Stimulated activated CD4-positive, alpha-beta T cell treated with anti-CD3 and anti-CD28 coated beads, Interleukin-1b, Interleukin-23, amount 100 ng/mL, for 24 hours (primary cell): ENCODE results near the gene CCR5AS.
A peak's percentile ranks its signal among the peaks of the same experiment; 100 is the strongest.

Experiments used
- DNase-seq, 4 experiments: peaks; one replicate each; pipeline ENCODE4 v3.0.0-alpha.2; 2020; ENCODE audit warnings: low read depth in 4 of 4, low spot score in 1 of 4

Gene CCR5AS

DNA sequence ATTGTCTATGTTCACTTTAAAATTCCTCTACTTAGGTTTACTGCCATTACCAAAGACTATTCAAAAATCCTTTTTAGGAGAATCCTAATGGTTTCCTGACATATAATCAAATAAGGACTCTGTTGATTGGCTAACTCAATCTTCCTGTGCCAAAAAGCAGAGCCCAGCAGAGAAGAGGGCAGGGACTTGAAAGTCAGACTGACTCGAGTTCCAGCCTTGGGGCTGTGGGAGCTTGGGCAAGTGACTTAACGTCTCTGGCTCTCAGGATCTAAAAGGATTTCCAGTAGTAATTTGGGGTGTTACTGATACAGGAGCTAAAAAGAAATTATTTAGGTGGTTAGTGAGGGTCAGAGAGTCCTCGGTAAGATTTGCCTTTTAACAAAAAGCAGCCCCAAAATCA, 25.2 kb downstream of the CCR5AS start:
- DNase-seq, result no peak

DNA sequence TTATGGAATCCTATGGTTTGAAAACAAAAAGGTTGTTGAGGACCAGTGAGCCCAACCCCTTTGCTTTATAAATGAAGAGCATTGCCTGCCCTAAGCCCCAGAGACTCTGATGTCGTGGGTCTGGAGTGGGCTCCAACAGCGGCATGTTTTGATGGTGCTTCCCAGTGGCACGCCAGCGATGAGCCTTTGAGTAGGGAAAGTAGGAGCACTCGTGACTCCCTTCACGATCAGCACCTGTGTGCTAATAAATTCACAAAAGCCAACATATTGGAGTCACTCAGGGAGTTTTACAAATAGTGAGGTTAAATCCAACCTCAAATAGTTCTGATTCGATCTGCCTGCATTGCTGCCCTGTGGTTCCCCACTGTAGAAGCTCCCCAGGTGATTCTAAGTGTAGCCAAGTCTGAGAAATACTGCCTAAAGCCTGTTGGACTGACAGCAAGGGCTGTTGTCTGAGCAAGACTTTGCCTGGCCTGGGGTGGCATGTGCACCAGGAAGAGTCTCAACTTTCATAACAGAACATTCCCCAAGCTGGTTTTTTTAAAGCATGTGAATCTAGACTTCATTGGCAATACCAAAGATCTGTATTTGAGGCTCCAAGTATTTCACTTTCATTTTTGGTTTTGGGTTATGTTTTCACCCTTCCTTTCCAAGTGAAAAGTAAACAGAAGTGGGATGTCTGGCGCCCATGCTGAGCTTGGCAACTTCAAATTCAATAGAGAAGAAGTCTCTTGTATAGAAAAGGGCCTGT, 26.2 kb downstream of the CCR5AS start:
- DNase-seq, result no peak

DNA sequence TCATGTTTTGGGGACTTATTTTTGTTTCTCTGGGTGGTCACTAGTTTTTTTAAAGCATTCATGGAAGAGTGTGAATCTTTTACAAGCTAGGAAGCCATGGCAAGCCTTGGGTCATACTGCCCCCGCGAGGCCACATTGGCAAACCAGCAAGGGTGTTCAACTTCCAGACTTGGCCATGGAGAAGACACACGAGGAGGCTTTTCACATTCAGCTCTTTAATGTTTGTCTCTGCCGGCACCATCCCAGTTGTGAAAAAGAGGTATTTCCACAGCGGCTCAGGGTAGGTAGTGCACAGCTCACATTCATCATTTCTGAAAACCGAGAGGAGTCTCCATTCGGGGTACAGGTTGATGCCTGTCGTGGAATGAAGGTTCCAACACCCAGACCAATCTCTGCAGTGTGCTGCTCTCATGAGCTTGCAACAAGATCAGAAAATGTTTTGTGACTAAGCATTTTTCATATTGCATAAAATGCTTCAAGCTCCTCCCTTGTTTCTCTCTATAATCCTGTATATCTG, 28.4 kb downstream of the CCR5AS start:
- peak; percentile 31 to 60 (median 44) for DNase-seq

DNA sequence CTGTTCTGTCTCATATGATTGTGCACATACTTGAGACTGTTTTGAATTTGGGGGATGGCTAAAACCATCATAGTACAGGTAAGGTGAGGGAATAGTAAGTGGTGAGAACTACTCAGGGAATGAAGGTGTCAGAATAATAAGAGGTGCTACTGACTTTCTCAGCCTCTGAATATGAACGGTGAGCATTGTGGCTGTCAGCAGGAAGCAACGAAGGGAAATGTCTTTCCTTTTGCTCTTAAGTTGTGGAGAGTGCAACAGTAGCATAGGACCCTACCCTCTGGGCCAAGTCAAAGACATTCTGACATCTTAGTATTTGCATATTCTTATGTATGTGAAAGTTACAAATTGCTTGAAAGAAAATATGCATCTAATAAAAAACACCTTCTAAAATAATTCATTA, 31.1 kb downstream of the CCR5AS start:
- DNase-seq, result no peak

DNA sequence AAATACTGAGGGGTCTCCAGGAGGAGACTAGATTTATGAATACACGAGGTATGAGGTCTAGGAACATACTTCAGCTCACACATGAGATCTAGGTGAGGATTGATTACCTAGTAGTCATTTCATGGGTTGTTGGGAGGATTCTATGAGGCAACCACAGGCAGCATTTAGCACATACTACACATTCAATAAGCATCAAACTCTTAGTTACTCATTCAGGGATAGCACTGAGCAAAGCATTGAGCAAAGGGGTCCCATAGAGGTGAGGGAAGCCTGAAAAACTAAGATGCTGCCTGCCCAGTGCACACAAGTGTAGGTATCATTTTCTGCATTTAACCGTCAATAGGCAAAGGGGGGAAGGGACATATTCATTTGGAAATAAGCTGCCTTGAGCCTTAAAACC, 31.6 kb downstream of the CCR5AS start:
- DNase-seq, result no peak

DNA sequence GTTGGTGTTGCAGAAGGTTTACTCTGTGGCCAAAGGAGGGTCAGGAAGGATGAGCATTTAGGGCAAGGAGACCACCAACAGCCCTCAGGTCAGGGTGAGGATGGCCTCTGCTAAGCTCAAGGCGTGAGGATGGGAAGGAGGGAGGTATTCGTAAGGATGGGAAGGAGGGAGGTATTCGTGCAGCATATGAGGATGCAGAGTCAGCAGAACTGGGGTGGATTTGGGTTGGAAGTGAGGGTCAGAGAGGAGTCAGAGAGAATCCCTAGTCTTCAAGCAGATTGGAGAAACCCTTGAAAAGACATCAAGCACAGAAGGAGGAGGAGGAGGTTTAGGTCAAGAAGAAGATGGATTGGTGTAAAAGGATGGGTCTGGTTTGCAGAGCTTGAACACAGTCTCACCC, 32.1 kb downstream of the CCR5AS start:
- no peak for DNase-seq

DNA sequence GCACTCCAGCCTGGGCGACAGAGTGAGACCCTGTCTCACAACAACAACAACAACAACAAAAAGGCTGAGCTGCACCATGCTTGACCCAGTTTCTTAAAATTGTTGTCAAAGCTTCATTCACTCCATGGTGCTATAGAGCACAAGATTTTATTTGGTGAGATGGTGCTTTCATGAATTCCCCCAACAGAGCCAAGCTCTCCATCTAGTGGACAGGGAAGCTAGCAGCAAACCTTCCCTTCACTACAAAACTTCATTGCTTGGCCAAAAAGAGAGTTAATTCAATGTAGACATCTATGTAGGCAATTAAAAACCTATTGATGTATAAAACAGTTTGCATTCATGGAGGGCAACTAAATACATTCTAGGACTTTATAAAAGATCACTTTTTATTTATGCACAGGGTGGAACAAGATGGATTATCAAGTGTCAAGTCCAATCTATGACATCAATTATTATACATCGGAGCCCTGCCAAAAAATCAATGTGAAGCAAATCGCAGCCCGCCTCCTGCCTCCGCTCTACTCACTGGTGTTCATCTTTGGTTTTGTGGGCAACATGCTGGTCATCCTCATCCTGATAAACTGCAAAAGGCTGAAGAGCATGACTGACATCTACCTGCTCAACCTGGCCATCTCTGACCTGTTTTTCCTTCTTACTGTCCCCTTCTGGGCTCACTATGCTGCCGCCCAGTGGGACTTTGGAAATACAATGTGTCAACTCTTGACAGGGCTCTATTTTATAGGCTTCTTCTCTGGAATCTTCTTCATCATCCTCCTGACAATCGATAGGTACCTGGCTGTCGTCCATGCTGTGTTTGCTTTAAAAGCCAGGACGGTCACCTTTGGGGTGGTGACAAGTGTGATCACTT, 34.1 kb downstream of the CCR5AS start:
- no peak for DNase-seq

DNA sequence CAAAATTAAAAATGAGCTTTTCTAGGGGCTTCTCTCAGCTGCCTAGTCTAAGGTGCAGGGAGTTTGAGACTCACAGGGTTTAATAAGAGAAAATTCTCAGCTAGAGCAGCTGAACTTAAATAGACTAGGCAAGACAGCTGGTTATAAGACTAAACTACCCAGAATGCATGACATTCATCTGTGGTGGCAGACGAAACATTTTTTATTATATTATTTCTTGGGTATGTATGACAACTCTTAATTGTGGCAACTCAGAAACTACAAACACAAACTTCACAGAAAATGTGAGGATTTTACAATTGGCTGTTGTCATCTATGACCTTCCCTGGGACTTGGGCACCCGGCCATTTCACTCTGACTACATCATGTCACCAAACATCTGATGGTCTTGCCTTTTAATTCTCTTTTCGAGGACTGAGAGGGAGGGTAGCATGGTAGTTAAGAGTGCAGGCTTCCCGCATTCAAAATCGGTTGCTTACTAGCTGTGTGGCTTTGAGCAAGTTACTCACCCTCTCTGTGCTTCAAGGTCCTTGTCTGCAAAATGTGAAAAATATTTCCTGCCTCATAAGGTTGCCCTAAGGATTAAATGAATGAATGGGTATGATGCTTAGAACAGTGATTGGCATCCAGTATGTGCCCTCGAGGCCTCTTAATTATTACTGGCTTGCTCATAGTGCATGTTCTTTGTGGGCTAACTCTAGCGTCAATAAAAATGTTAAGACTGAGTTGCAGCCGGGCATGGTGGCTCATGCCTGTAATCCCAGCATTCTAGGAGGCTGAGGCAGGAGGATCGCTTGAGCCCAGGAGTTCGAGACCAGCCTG, 35.1 kb downstream of the CCR5AS start:
- DNase-seq, result no peak

DNA sequence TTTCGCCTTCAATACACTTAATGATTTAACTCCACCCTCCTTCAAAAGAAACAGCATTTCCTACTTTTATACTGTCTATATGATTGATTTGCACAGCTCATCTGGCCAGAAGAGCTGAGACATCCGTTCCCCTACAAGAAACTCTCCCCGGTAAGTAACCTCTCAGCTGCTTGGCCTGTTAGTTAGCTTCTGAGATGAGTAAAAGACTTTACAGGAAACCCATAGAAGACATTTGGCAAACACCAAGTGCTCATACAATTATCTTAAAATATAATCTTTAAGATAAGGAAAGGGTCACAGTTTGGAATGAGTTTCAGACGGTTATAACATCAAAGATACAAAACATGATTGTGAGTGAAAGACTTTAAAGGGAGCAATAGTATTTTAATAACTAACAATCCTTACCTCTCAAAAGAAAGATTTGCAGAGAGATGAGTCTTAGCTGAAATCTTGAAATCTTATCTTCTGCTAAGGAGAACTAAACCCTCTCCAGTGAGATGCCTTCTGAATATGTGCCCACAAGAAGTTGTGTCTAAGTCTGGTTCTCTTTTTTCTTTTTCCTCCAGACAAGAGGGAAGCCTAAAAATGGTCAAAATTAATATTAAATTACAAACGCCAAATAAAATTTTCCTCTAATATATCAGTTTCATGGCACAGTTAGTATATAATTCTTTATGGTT, 35.9 kb downstream of the CCR5AS start, which contains the start of gene CCR5:
Gene CCR5, plus strand, starts transcription at position 108 of the 680 bp plus-strand sequence. CDS start 1,957 bp downstream, outside the sequence.
- DNase-seq, result no peak

DNA sequence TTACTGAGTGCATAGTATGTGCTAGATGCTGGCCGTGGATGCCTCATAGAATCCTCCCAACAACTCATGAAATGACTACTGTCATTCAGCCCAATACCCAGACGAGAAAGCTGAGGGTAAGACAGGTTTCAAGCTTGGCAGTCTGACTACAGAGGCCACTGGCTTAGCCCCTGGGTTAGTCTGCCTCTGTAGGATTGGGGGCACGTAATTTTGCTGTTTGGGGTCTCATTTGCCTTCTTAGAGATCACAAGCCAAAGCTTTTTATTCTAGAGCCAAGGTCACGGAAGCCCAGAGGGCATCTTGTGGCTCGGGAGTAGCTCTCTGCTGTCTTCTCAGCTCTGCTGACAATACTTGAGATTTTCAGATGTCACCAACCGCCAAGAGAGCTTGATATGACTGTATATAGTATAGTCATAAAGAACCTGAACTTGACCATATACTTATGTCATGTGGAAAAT, 37.2 kb downstream of the CCR5AS start:
- peak in 1 of 4 experiments; percentile 25 for DNase-seq

DNA sequence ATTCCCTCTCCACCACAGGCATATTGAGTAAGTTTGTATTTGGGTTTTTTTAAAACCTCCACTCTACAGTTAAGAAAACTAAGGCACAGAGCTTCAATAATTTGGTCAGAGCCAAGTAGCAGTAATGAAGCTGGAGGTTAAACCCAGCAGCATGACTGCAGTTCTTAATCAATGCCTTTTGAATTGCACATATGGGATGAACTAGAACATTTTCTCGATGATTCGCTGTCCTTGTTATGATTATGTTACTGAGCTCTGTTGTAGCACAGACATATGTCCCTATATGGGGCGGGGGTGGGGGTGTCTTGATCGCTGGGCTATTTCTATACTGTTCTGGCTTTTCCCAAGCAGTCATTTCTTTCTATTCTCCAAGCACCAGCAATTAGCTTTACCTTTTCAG, 37.7 kb downstream of the CCR5AS start:
- no peak for DNase-seq

DNA sequence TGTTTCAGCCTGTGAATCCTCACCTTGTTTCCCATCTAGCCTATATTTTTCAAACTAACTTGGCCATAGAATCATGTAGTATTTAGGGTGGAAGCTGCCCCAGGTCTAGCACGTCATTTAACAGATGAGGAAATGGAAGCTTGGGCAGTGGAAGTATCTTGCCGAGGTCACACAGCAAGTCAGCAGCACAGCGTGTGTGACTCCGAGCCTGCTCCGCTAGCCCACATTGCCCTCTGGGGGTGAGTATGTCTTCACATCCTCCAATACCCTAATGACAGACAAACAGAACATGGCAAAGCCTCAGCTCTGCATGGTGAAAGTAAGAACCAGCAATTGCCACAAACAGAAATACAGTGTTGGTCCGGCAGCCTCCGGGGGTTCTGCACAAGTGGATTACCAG, 38.3 kb downstream of the CCR5AS start:
- peak in 1 of 4 experiments; percentile 37 for DNase-seq

DNA sequence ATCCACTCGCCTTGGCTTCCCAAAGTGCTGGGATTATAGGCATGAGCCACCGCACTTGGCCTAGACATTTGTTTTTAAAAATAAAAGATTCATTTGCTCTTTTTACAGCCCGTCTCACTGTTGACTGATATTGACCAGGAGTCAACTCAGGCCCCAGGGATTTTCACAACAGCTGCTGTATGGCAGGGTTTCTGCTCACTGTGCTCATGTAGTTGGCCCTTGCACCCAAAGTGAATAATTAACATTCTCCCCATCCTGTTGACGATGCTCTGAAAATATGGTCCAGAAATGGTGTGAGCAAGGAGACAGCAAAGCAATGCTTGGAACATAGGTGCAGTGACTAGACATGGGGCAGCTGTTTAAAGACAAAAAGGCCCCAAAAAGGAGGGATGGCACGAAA, 39.1 kb downstream of the CCR5AS start:
- no peak for DNase-seq

DNA sequence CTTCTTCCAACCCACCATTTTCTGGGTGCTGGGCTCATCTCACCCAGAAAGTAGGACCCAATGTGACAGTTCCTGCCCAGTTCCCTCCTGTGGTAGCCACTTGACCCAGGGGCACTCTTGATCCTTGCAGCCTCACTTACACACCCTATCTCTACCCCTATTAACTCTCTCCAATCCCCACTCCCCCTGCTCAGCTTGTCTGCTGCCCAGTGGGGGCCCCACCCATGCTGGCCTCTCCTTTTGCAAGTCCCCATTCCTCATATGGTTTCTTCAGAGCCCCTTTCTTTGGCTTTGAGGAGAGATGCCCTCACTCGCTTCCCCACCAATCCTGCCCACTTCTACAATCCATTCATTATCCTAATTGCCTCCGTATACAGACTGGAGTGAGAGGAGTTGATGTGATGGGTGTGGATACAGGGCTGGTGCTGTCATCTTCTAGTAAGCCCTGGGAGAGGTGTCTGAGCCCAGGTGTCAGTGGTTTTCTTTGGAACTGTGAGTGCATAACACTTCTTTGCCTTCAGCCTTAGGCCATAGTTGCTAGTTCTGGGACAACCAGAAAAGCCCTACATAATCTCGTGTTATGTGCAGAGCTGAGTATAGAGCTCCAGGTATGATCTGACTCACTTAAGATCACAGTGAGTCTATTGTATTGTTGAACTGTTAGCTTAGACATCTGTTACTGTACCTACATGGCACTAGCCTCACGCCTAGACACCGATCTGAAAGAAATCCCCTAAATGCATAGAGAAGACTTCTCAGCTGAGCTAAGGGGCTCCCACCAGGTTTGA, 40.9 kb downstream of the CCR5AS start:
- no peak for DNase-seq

DNA sequence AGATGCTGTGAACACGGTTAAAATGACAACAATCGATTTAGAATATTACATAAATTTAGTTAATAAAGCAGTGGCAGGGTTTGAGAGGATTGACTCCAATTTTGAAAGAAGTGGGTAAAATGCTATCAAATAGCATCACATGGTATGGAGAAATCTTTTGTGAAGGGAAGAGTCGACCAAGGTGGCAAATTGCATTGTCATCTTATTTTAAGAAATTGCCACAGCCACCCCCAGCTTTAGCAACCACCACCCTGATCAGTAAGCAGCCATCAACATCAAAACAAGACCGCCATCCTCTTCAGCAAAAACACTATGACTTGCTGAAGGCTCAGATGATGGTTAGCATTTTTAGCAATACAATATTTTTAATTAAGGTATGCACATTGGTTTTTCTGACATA, 41.8 kb downstream of the CCR5AS start:
- DNase-seq, result no peak

DNA sequence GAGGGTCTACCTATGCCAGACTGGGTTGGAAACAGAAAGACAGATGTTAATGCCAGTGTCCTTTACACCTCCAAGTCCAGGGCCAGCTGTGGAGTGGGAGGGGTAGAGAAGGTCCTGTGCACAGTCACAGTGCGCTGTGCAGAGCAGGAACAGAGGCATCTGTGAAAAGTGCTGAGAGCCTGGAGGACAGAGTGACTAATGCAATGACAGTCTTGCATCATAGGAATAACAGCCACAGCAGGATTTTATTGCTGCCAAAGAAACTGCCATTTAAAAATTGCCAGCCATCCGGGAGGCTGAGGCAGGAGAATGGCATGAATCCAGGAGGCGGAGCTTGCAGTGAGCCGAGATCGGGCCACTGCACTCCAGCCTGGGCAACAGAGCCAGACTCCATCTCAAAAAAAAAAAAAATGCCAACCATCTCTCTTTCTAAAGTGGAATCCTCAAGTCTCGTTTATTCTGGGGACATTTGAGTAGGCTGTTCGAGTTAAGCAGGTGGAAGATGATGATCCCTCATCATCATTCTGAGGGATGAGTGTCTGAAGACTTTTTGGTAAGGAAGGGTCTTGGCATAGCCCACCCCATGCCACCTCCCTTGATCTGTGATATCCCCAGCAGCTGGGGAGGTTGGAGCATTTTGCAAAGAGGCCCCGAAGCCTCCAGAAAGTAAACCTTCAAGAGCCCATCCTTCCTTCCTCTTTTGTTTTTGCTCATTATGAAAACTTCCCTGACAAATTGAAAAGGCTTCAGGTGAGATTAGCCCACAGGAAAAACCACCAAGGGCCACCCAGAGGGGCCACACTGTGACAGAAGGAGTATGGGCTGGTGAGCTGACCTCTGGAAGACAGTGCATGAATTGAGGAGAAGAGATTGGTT, 45.2 kb downstream of the CCR5AS start:
- no peak for DNase-seq

DNA sequence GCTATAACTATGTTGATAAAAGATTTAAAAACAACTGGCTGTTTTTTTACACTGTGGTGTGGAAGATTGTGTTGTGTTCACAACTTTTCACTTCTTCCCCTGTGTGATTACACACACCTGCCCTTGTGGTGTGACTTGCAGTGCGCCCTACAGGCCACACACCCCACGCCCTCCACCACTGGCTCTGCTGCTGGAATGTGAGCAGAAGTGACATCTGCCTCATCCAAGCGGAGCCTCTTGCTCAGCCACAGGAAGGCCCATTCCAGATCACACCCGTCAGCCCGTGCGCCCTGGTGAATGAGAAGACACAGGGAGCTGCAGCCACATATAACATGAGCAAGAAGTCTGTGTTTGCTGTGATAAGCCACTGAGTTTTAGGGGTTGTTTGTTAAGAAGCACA, 46.0 kb downstream of the CCR5AS start:
- no peak for DNase-seq

DNA sequence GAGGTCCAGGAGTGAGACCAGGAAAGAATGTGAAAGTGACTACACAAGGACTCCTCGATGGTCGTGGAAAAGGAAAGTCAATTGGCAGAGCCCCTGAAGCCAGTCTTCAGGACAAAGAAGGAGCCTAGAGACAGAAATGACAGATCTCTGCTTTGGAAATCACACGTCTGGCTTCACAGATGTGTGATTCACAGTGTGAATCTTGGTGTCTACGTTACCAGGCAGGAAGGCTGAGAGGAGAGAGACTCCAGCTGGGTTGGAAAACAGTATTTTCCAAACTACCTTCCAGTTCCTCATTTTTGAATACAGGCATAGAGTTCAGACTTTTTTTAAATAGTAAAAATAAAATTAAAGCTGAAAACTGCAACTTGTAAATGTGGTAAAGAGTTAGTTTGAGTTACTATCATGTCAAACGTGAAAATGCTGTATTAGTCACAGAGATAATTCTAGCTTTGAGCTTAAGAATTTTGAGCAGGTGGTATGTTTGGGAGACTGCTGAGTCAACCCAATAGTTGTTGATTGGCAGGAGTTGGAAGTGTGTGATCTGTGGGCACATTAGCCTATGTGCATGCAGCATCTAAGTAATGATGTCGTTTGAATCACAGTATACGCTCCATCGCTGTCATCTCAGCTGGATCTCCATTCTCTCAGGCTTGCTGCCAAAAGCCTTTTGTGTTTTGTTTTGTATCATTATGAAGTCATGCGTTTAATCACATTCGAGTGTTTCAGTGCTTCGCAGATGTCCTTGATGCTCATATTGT, 47.0 kb downstream of the CCR5AS start:
- DNase-seq, result no peak
